Right atrium auricular region (tissue), 2 donors: ENCODE data around the gene NPY1R. TPM values are rescaled to one million over a fixed set of nuclear protein-coding genes. Genes with fewer than 3 reads are reported as not detected.

ENCODE experiments used
- DNase-seq: peaks from one replicate; pipeline ENCODE4 v3.0.0-alpha.2; 2019; ENCODE audit warnings: low spot score
- H3K27ac ChIP-seq, 2 donors: fragments of 200-600 bp; sonication (generic); 1 replicate in 1 of 2; 2 replicates in 1 of 2; pipeline ENCODE4 v1.5.1; 2016 to 2019
- H3K27me3 ChIP-seq, 2 donors: fragments of 200-600 bp; sonication (generic); one replicate each; pipeline versions ENCODE4 v1.5.1 to v1.6.0; 2017 to 2019
- H3K36me3 ChIP-seq: fragments of 200-600 bp; sonication (generic); one replicate; pipeline ENCODE4 v1.5.1; 2016
- H3K4me1 ChIP-seq, 2 donors: fragments of 200-600 bp; sonication (generic); one replicate each; pipeline versions ENCODE4 v1.5.1 to v1.6.0; 2017 to 2019
- H3K4me3 ChIP-seq, 2 donors: fragments of 200-600 bp; sonication (generic); 1 replicate in 1 of 2; 2 replicates in 1 of 2; pipeline ENCODE4 v1.5.1; 2017 to 2019; ENCODE audit warnings: mild to moderate bottlenecking in 1 of 2, moderate library complexity in 1 of 2
- H3K9me3 ChIP-seq, 2 donors: fragments of 200-600 bp; sonication (generic); one replicate each; pipeline ENCODE4 v1.5.1; 2019
- CTCF ChIP-seq, 2 donors: fragments of 200-600 bp; sonication (generic); IDR thresholded peaks; one replicate each; pipeline ENCODE4 v1.5.1; 2019; ENCODE audit warnings: antibody characterized with exemption in 2 of 2
- total RNA-seq, 2 donors: library from RNA; depleted of rRNA; stranded (reverse); fragments of >200 nt; gene quantifications; one replicate each; pipeline ENCODE4 v1.1.0, GENCODE V29; 2016

Gene NPY1R
- total RNA-seq, 2 donors from 2014 or later = 4.0 to 4.4 TPM

GRCh38 chr4:163303069-163303468 is 29.3 kb downstream of the NPY1R start:
- Histone ChIP-seq H3K4me1 (no peaks in the 10 kb centered on the region), H3K36me3 (no peaks in the 10 kb centered on the region), H3K27me3 (no peaks in the 10 kb centered on the region), H3K9me3 (peaks cover 0 to 5% of the 10 kb centered on the region in 2 donors), H3K4me3 (no peak overlapping the region), H3K27ac (no peak overlapping the region)
- no peak for TF ChIP-seq CTCF (IDR thresholded peaks at IDR 0.05)
- no peak for DNase-seq

- Histone ChIP-seq H3K27ac (no peak overlapping the region), H3K9me3 (peaks cover 0 to 5% of the 10 kb centered on the region in 2 donors), H3K36me3 (no peaks in the 10 kb centered on the region), H3K4me1 (no peaks in the 10 kb centered on the region), H3K4me3 (no peak overlapping the region), H3K27me3 (no peaks in the 10 kb centered on the region)
- TF ChIP-seq CTCF (IDR thresholded peaks at IDR 0.05) = no peak
- no peak for DNase-seq
These were observed 32.0 kb downstream of the NPY1R start for GRCh38 chr4:163300445-163300844.

GRCh38 chr4:163295138-163295537 is 37.3 kb downstream of the NPY1R start:
- TF ChIP-seq CTCF (IDR thresholded peaks at IDR 0.05) = no peak
- no peak overlapping the region for H3K27ac ChIP-seq
- no peak for DNase-seq
- peaks cover 0 to 5% of the 10 kb centered on the region in 2 donors for H3K9me3 ChIP-seq
- H3K4me3 ChIP-seq = no peak overlapping the region
- H3K36me3 ChIP-seq = no peaks in the 10 kb centered on the region
- H3K4me1 ChIP-seq = no peaks in the 10 kb centered on the region
- no peaks in the 10 kb centered on the region for H3K27me3 ChIP-seq

- Histone ChIP-seq H3K9me3 (no peaks in the 10 kb centered on the region), H3K27ac (no peak overlapping the region), H3K27me3 (no peaks in the 10 kb centered on the region), H3K4me1 (no peaks in the 10 kb centered on the region), H3K36me3 (no peaks in the 10 kb centered on the region), H3K4me3 (no peak overlapping the region)
- TF ChIP-seq CTCF (IDR thresholded peaks at IDR 0.05) = no peak
- no peak for DNase-seq
These were observed 48.1 kb downstream of the NPY1R start for GRCh38 chr4:163284304-163284703.

GRCh38 chr4:163280703-163281519 is 51.5 kb downstream of the NPY1R start:
- H3K27ac ChIP-seq = no peak overlapping the region
- no peak for TF ChIP-seq CTCF (IDR thresholded peaks at IDR 0.05)
- no peaks in the 10 kb centered on the region for H3K27me3 ChIP-seq
- H3K4me3 ChIP-seq = no peak overlapping the region
- H3K4me1 ChIP-seq = no peaks in the 10 kb centered on the region
- DNase-seq = no peak
- no peaks in the 10 kb centered on the region for H3K36me3 ChIP-seq
- no peaks in the 10 kb centered on the region for H3K9me3 ChIP-seq

- Histone ChIP-seq H3K27ac (no peak overlapping the region), H3K4me1 (no peaks in the 10 kb centered on the region), H3K27me3 (no peaks in the 10 kb centered on the region), H3K4me3 (no peak overlapping the region), H3K9me3 (no peaks in the 10 kb centered on the region), H3K36me3 (no peaks in the 10 kb centered on the region)
- DNase-seq = no peak
- no peak for TF ChIP-seq CTCF (IDR thresholded peaks at IDR 0.05)
These were observed 52.7 kb downstream of the NPY1R start for GRCh38 chr4:163279713-163280112.
